Measurements from ENCODE around the gene PXDN.

PXDN gene

GRCh38 chr2:1607236-1607920 is 136.9 kb downstream of the PXDN start:
- DNase-seq: no peak

- DNase-seq: no peak
Observed at GRCh38 chr2:1606421-1607235, 137.7 kb downstream of the PXDN start.

GRCh38 chr2:1606046-1606400 is 138.3 kb downstream of the PXDN start:
- no peak for DNase-seq

DNA sequence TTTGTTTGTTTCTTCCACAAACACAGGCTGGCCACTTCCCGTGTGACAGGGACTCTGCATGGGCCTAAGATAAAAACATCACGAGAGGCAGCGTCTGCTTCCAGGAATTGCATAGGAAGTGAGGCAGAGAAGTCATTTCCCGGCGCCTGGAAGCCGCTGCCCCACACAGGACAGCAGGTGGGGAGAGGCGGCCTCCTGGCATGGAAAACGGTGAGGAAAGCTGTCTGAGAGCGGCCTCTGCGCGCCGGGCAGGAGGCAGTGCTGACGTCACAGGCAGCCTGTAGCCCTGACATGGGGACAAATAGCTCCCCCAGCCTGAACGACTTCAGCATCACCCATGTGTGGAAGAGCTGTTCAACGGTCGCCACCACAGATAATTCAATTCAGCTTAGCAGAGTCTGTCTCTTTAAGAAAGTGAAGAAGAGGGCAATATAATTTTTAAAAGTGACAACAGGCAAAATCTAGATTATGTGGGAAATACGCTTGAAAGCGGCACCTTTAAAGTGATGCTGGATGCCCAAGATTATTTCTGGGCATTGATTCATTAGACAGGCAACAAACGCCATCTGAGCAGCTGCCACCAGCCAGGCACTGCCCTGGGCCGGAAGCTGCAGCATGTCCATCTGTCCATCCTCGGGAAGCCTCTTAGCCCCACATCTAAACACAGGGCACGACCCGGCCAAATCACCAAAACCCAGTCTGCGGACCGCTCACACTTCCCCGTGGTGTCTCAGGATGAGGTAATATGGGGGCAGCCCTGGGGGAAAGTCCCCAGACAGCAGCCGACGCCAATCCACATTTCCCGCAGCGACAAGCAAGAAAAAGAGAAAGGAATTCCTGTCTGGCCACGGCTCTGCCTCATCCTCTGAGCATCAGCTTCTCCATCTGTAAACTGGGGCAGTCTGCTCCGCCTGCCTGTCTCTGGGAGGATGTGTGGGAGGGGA is 138.9 kb downstream of the PXDN start:
- DNase-seq: no peak

DNA sequence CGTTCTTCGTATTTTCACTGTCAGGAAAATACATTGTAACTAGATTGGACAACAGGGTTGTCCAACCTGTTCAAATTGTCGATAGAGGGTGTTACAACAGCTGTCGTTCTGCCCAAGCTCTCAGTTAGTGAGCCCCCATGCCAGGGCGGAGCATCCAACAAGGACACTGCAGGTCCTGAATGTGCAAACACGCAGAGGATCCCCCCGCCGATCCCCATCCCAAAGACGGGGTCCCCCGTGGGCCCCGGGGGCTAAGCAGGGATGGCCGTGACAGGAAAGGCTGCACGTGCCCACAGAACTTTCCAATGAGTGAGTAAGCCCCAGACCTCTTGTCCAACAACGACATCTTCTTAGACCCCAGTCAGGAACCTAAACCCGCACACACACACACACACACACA is 140.8 kb downstream of the PXDN start:
- no peak for DNase-seq

- DNase-seq: no peak
Observed at GRCh38 chr2:1603059-1603458, 141.3 kb downstream of the PXDN start.

DNA sequence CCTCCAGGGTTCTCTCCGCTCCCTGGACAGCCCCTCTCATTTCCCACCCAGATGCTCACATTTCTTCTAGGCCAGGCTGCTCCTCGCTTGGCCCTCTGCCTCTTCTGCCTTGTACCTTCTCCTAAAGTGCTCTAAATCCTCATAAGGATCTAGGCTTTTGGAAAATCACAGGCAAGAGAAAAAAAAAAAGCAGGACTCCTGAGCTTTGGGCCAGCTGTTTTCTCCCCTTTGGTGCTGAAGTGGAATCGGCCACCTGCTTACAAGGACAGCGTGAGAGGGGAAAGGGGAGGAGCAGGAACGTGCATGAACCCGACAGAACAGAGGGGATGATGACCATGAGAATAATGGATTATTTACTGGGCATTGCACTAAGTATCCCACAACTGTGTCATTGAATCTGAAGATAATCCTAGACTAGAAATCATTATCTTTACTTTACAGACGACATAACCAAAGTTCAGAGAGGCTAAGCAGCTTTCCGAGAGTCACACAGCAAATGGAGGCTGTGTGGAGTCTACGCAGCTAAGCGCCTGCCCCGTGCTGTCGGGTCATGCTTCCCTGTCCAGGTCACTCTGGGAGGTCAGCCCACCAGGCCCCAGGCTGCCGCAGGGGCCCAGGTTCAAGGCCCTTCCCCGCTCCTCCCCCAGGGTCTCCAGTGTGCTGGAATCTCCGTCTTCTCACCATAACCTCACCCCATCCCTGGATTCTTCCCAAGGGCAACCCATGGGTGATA is 141.9 kb downstream of the PXDN start:
- DNase-seq: no peak

DNA sequence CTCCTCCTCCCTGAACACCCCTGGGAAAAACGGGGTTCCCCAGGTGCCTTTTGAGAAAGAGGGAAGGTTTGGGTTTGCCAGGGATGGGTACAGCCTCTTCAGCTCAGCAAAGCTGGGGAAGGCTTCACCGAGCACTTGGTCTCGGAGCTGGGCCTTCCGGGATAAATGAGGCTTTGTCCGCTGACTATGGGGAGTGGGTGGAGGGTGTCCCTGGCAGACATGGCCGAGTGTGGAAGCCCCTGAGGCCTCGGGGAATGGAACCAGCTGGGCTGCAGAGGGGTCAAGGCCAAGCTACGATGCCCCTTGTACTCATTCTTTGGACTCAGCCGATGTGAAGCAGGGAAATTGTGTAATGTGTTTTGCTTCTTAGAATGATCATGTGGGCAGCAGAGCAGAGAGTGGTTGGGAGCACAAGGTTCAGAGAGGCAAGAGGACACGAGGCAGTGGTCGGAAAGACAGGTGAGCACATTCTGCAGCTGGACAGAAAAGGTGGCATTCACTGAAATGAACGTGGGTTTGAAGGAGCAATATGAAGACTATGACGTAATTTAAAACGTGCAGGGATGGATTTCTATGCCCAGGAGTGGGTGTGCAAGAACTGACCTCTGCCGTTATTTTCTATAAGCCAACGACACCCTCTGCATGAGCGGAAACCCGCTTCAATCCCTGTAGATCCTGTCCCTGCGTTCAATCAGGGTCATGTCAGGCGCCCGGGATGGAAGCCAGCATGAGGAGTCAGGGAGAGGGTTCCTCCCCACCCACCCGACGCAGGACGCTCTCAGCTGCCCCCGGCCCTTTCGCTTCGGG is 142.6 kb downstream of the PXDN start:
- DNase-seq: no peak

DNA sequence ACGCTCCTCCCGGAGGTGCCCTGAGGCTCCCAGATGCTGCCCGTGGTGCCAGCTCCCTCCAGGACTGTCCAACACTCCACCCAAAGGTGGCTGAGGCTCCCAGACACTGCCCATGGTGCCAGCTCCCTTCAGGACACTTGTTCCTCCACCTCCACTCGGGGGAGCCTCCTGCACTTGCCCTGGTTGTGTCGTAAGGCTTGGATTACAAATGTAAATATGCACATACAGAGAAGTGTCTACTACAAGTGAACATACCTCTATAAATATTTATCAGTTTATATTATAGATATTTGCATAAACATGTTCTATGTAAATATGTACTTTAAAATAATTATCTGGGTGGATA is 143.3 kb downstream of the PXDN start:
- no peak for DNase-seq

- no peak for DNase-seq
Observed at GRCh38 chr2:1600191-1601066, 143.9 kb downstream of the PXDN start.

DNA sequence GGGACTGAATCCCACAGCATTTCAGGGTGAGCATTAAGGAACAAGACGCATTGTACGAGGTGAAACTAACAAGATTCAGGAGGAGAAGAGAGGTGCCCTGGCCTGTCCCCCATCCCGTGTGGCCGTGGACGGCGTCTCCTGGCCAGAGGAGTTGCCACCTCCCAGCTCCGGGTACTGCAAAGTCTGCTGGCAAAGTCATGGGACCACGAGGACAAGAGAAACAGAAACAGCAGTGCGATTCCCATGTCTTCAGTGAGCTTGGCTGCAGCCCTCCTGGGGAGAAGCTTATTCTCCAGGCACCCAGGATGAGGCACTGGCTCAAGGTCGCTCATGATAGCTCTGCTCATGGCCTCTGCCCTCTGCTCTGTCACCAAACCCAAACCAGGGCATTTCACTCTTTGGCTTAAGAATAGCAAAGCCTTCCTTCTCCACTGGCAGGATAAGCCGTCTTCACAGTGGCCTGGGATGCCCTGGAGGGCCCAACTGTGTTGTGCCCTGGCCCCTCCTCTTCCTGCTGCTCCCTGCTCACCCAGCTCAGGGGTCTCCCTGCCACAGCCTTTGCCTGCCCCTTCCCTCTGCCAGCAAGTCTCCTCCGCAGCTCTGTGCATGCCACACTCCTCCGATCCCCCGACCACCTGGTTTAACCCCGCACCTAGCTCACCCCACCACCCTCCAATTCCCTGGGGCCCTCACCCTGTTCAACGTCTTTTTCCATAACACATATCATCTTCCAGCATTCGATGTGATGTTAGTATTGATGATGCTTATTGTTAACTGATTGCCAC is 144.8 kb downstream of the PXDN start:
- no peak for DNase-seq

GRCh38 chr2:1598800-1599199 is 145.5 kb downstream of the PXDN start:
- no peak for DNase-seq

- no peak for DNase-seq
Observed at GRCh38 chr2:1598041-1598710, 146.1 kb downstream of the PXDN start.

DNA sequence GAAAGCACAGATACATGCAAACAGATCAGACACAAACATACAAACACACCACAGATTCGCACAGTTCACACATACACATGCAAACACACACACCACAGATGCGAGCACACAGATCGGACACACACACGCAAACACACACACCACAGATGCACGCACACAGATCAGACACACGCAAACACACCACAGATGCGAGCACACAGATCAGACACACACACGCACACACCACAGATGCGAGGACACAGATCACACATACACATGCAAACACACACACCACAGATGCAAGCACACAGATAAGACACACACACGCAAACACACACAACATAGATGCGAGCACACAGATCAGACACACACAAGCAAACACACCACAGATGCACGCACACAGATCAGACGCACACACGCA is 149.0 kb downstream of the PXDN start:
- no peak for DNase-seq

GRCh38 chr2:1594373-1595171 is 149.7 kb downstream of the PXDN start:
- no peak for DNase-seq

- DNase-seq: no peak
Observed at GRCh38 chr2:1594123-1594372, 150.3 kb downstream of the PXDN start.

DNA sequence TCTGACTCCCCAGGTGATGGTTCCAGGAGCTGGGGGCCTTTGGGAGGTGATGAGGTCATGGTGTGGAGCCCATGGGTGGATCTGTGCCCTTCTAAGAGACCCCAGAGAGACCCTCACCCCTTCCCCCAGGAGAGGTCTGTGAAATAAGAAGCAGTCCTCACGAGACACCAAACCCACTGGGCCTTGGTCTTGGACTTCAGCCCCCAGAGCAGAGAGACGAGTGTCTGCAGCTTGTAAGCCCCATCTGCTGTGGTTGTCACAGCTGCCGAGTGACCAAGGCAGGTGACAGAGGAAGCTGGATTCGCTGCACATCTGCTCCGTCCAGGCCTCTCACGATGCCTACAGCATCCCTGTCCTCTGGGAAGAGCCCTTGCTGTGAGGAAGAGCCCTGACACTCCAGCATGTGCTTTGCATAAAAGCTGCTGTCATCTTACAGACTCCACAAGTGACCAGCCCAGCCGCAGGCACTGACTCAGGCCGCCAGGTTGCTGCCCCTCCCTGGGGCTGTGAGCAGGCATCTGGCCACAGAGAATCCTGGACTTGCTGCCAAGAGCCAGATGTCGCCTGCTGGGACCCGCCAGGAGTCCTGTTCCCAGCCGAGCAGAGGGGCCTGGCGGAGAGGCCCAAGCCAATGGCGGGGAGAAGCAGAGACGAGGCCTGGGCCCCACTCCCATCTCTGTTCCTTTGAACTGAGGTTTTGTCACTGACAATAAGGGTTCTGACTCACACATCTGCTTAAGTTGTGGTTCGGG is 150.8 kb downstream of the PXDN start:
- DNase-seq: no peak
